HEK293T (cell line): Measurements from ENCODE around the gene ZDHHC16.

Experiments used
- BHLHE40 ChIP-seq: fragments of 450-650 bp; IDR thresholded peaks from 2 replicates; pipeline ENCODE4 v1.6.1; 2016; ENCODE audit warnings: mild to moderate bottlenecking, moderate library complexity, borderline replicate concordance
- FOXK2 ChIP-seq: fragments of 450-650 bp; IDR thresholded peaks from 2 replicates; pipeline ENCODE4 v1.6.1; 2016; ENCODE audit warnings: mild to moderate bottlenecking
- L3MBTL2 ChIP-seq: fragments of 450-650 bp; conservative IDR thresholded peaks from 2 replicates; pipeline ENCODE4 v1.6.1; 2016; ENCODE audit warnings: mild to moderate bottlenecking

GRCh38 chr10:97445357-97445721, 636 bp upstream of the ZDHHC16 start:
- TF ChIP-seq FOXK2 (no peak), BHLHE40 (no peak), L3MBTL2 (no peak)
